Neural cell (in vitro differentiated cells): ENCODE results near the gene SQSTM1. TPM values are rescaled to one million over a fixed set of nuclear protein-coding genes. Genes with fewer than 3 reads are reported as not detected.

ENCODE experiments used
- H2AFZ ChIP-seq: fragments of 200-600, 300-800 bp; sonication (generic), shearing (Covaris generic); 2 replicates; pipeline ENCODE4 v1.6.0; 2014; ENCODE audit warnings: low read depth, mild to moderate bottlenecking, antibody characterized with exemption, low read length, moderate library complexity
- H3F3A ChIP-seq: fragments of 200-600 bp; shearing (Covaris generic); 2 replicates; pipeline ENCODE4 v1.6.1; 2016; ENCODE audit warnings: mild to moderate bottlenecking, moderate library complexity, mixed read lengths, antibody characterized with exemption, low read length; ENCODE audit not compliant: insufficient read depth, poor library complexity, severe bottlenecking
- H3K27ac ChIP-seq: fragments of 200-600, 300-800 bp; sonication (generic), shearing (Covaris generic); 2 replicates; pipeline ENCODE4 v1.5.1; 2014; ENCODE audit warnings: mild to moderate bottlenecking, low read length, moderate library complexity
- H3K27me3 ChIP-seq: fragments of 300-800, 200-600 bp; sonication (generic), shearing (Covaris generic); 2 replicates; pipeline ENCODE4 v1.6.0; 2014; ENCODE audit warnings: mild to moderate bottlenecking, low read depth, low read length, moderate library complexity; ENCODE audit not compliant: insufficient read depth
- H3K36me3 ChIP-seq: fragments of 300-800, 200-600 bp; sonication (generic), shearing (Covaris generic); 2 replicates; pipeline ENCODE4 v1.5.1; 2014; ENCODE audit warnings: mild to moderate bottlenecking, antibody characterized with exemption, low read length, moderate library complexity; ENCODE audit not compliant: insufficient read depth
- H3K4me2 ChIP-seq: fragments of 300-800, 200-600 bp; sonication (generic), shearing (Covaris generic); 2 replicates; pipeline ENCODE4 v1.6.0; 2014; ENCODE audit warnings: mild to moderate bottlenecking, low read length
- H3K4me3 ChIP-seq: fragments of 300-800, 200-600 bp; sonication (generic), shearing (Covaris generic); 2 replicates; pipeline ENCODE4 v1.5.1; 2014; ENCODE audit warnings: mild to moderate bottlenecking, low read length, moderate library complexity
- H3K79me2 ChIP-seq: fragments of 200-600 bp; shearing (Covaris generic); replicated peaks from 2 replicates; pipeline ENCODE4 v1.6.0; 2014; ENCODE audit warnings: mild to moderate bottlenecking, low read length, moderate library complexity; ENCODE audit not compliant: insufficient read depth
- H3K9ac ChIP-seq: fragments of 300-800, 200-600 bp; sonication (generic), shearing (Covaris generic); 2 replicates; pipeline ENCODE4 v1.6.1; 2016; ENCODE audit warnings: mild to moderate bottlenecking, low read length, mixed read lengths
- H3K9me2 ChIP-seq: fragments of 200-600 bp; shearing (Covaris generic); 2 replicates; pipeline ENCODE4 v1.6.1; 2016; ENCODE audit warnings: mild to moderate bottlenecking, low read length, mixed read lengths; ENCODE audit not compliant: insufficient read depth
- H3K9me3 ChIP-seq: fragments of 200-600, 300-800 bp; sonication (generic), shearing (Covaris generic); 2 replicates; pipeline ENCODE4 v1.6.1; 2016; ENCODE audit warnings: mild to moderate bottlenecking, mixed run types, low read length, moderate library complexity, mixed read lengths
- H4K20me1 ChIP-seq: fragments of 200-600 bp; shearing (Covaris generic); 2 replicates; pipeline ENCODE4 v1.6.1; 2016; ENCODE audit warnings: mild to moderate bottlenecking, mixed run types; ENCODE audit not compliant: insufficient read depth
- EP300 ChIP-seq: fragments of 450-650 bp; conservative IDR thresholded peaks from 2 replicates; pipeline ENCODE4 v1.6.1; 2014; ENCODE audit warnings: antibody characterized with exemption, mild to moderate bottlenecking, moderate library complexity; ENCODE audit not compliant: poor library complexity, severe bottlenecking
- EZH2 ChIP-seq: fragments of 200-600, 300-800 bp; shearing (Covaris generic), sonication (generic); IDR thresholded peaks from 2 replicates; pipeline ENCODE4 v1.6.1; 2014; ENCODE audit warnings: antibody characterized with exemption, low read length, borderline replicate concordance, mild to moderate bottlenecking; ENCODE audit not compliant: insufficient read depth, poor library complexity, severe bottlenecking
- MXI1 ChIP-seq: fragments of 450-650 bp; conservative IDR thresholded peaks from 2 replicates; pipeline ENCODE4 v1.6.1; 2014; ENCODE audit warnings: antibody characterized with exemption, mild to moderate bottlenecking; ENCODE audit not compliant: poor library complexity, severe bottlenecking
- POLR2AphosphoS5 ChIP-seq: IDR thresholded peaks from 2 replicates; pipeline ENCODE4 v1.6.1; 2012
- RAD21 ChIP-seq: fragments of 450-650 bp; conservative IDR thresholded peaks from 2 replicates; pipeline ENCODE4 v1.6.1; 2014; ENCODE audit warnings: antibody characterized with exemption, mild to moderate bottlenecking, moderate library complexity
- REST ChIP-seq: IDR thresholded peaks from 2 replicates; pipeline ENCODE4 v1.6.1; 2012; ENCODE audit warnings: borderline replicate concordance
- SMC3 ChIP-seq: fragments of 450-650 bp; conservative IDR thresholded peaks from 2 replicates; pipeline ENCODE4 v1.6.1; 2014; ENCODE audit warnings: antibody characterized with exemption, mild to moderate bottlenecking, moderate library complexity; ENCODE audit not compliant: poor library complexity
- TAF1 ChIP-seq: IDR thresholded peaks from 2 replicates; pipeline ENCODE4 v1.6.1; 2012; ENCODE audit warnings: low read depth
- polyA plus RNA-seq: library from polyadenylated mRNA; depleted of rRNA; stranded (reverse); fragments of >200 nt; gene quantifications from 2 replicates; pipeline ENCODE4 v1.2.3, GENCODE V29; 2014
- TF ChIP-seq, protein P1 (sequence below): fragments of 450-650 bp; IDR thresholded peaks from 2 replicates; pipeline ENCODE4 v1.5.1; 2014; ENCODE audit warnings: antibody characterized with exemption, mild to moderate bottlenecking, moderate library complexity; ENCODE audit not compliant: poor library complexity, severe bottlenecking

SQSTM1 gene
- polyA plus RNA-seq, 1 donor from 2014 or later: 64.5 TPM

DNA sequence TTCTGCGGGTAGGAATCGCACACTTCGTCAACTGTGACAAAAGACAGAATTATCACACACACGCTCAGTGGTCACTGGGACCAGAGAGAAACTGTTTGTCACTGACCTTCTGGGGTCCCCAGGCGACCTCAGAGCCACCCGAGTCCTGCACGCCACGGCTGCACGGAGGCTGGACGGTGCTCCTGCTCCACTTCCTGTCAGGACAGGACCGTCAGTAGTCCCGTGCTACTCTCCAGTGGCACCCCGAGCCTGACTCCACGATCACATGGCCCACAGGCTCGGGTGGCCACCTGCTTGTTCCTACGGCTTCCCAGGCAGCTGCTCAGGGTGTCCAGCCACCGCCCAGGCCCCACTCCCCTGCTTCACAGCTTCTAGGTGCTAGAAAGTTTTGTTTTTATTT is 20.1 kb downstream of the SQSTM1 start:
- H2AFZ ChIP-seq: no peak overlapping the region
- no peak overlapping the region for H3K27ac ChIP-seq
- H3K36me3 ChIP-seq: peaks cover 14% of the 10 kb centered on the region
- H3K4me2 ChIP-seq: no peak overlapping the region
- H3K9ac ChIP-seq: no peak overlapping the region
- H3K9me3 ChIP-seq: no peaks in the 10 kb centered on the region
- H3F3A ChIP-seq: no peaks in the 10 kb centered on the region
- no peaks in the 10 kb centered on the region for H3K9me2 ChIP-seq
- H3K4me3 ChIP-seq: no peak overlapping the region
- TF ChIP-seq EZH2 (no peak), MXI1 (no peak), REST (no peak), POLR2AphosphoS5 (no peak), EP300 (no peak), SMC3 (no peak), TAF1 (no peak), RAD21 (no peak)
- TF ChIP-seq, protein P1, sequence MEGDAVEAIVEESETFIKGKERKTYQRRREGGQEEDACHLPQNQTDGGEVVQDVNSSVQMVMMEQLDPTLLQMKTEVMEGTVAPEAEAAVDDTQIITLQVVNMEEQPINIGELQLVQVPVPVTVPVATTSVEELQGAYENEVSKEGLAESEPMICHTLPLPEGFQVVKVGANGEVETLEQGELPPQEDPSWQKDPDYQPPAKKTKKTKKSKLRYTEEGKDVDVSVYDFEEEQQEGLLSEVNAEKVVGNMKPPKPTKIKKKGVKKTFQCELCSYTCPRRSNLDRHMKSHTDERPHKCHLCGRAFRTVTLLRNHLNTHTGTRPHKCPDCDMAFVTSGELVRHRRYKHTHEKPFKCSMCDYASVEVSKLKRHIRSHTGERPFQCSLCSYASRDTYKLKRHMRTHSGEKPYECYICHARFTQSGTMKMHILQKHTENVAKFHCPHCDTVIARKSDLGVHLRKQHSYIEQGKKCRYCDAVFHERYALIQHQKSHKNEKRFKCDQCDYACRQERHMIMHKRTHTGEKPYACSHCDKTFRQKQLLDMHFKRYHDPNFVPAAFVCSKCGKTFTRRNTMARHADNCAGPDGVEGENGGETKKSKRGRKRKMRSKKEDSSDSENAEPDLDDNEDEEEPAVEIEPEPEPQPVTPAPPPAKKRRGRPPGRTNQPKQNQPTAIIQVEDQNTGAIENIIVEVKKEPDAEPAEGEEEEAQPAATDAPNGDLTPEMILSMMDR: no peak
- H3K27me3 ChIP-seq: no peaks in the 10 kb centered on the region
- H3K79me2 ChIP-seq: no peaks in the 10 kb centered on the region
- no peaks in the 10 kb centered on the region for H4K20me1 ChIP-seq

- peaks cover 11% of the 10 kb centered on the region for H3K36me3 ChIP-seq
These were observed 20.9 kb downstream of the SQSTM1 start for GRCh38 chr5:179841621-179842020.

More at GRCh38 chr5:179841621-179842020, 20.9 kb downstream of the SQSTM1 start:
- TF ChIP-seq RAD21: no peak
- no peak for TF ChIP-seq MXI1
- no peak for TF ChIP-seq REST
- TF ChIP-seq POLR2AphosphoS5: no peak
- TF ChIP-seq EZH2: no peak
- TF ChIP-seq, protein P1: no peak
- TF ChIP-seq SMC3: no peak
- no peak for TF ChIP-seq EP300
- TF ChIP-seq TAF1: no peak
- no peaks in the 10 kb centered on the region for H4K20me1 ChIP-seq
- H3K9me3 ChIP-seq: no peaks in the 10 kb centered on the region
- H3K4me3 ChIP-seq: no peak overlapping the region
- no peaks in the 10 kb centered on the region for H3K79me2 ChIP-seq
- no peak overlapping the region for H2AFZ ChIP-seq
- no peaks in the 10 kb centered on the region for H3K27me3 ChIP-seq
- no peaks in the 10 kb centered on the region for H3K9me2 ChIP-seq
- H3K9ac ChIP-seq: no peak overlapping the region
- H3K4me2 ChIP-seq: no peak overlapping the region
- H3K27ac ChIP-seq: no peak overlapping the region
- no peaks in the 10 kb centered on the region for H3F3A ChIP-seq
